Stimulated activated CD8-positive, alpha-beta memory T cell treated with anti-CD3 and anti-CD28 coated beads, Interleukin-12 subunit alpha, Interleukin-12 subunit beta, amount 100 ng/mL, for 4 hours (primary cell): ENCODE results near the gene FOXRED1.
"Not testable (repeated sequence)": the region's sequence is repeated elsewhere in the genome, so short reads cannot be mapped to it uniquely, and the experiment has no call there.

Experiments used
- DNase-seq: peaks from one replicate; pipeline ENCODE4 v3.0.0-alpha.2; 2020; ENCODE audit warnings: low read depth

Gene FOXRED1

GRCh38 chr11:126268708-126269579 lies at the start of gene FOXRED1, which contains the start of gene SRPRA:
FOXRED1 (plus strand) TSS chr11:126269154; CDS start chr11:126269207, 53 bp downstream.
SRPRA (minus strand) TSS chr11:126268895; CDS start chr11:126268804, 91 bp downstream.
- peak; percentile 100 for DNase-seq

GRCh38 chr11:126219547-126219946 lies 49.4 kb upstream of the FOXRED1 start:
- no peak for DNase-seq

- no peak for DNase-seq
Observed at GRCh38 chr11:126224647-126225294, 44.2 kb upstream of the FOXRED1 start.

GRCh38 chr11:126225295-126225665 lies 43.7 kb upstream of the FOXRED1 start:
- DNase-seq = no peak

- DNase-seq = no peak
Observed at GRCh38 chr11:126226334-126227084, 42.4 kb upstream of the FOXRED1 start.

GRCh38 chr11:126229858-126230540 lies 39.0 kb upstream of the FOXRED1 start:
- no peak for DNase-seq

GRCh38 chr11:126231725-126232459 lies 37.1 kb upstream of the FOXRED1 start:
- no peak for DNase-seq

- DNase-seq = no peak
Observed at GRCh38 chr11:126232683-126233082, 36.3 kb upstream of the FOXRED1 start.

GRCh38 chr11:126233391-126233790 lies 35.6 kb upstream of the FOXRED1 start:
- DNase-seq = no peak

GRCh38 chr11:126246636-126247035 lies 22.3 kb upstream of the FOXRED1 start:
- DNase-seq = no peak

- DNase-seq = no peak
Observed at GRCh38 chr11:126253265-126253664, 15.7 kb upstream of the FOXRED1 start.

- no peak for DNase-seq
Observed at GRCh38 chr11:126254819-126255218, 14.1 kb upstream of the FOXRED1 start.

- not testable (repeated sequence) for DNase-seq
Observed at GRCh38 chr11:126255507-126255906, 13.4 kb upstream of the FOXRED1 start.

GRCh38 chr11:126256216-126256615 lies 12.7 kb upstream of the FOXRED1 start:
- no peak for DNase-seq

GRCh38 chr11:126257144-126257543 lies 11.8 kb upstream of the FOXRED1 start:
- no peak for DNase-seq

- DNase-seq = no peak
Observed at GRCh38 chr11:126257764-126258163, 11.2 kb upstream of the FOXRED1 start.

- DNase-seq = no peak
Observed at GRCh38 chr11:126262216-126262615, 6.7 kb upstream of the FOXRED1 start.

- no peak for DNase-seq
Observed at GRCh38 chr11:126263489-126263888, 5.5 kb upstream of the FOXRED1 start.

GRCh38 chr11:126265811-126266210 lies 3.1 kb upstream of the FOXRED1 start:
- no peak for DNase-seq

- DNase-seq = no peak
Observed at GRCh38 chr11:126267650-126268049, 1.3 kb upstream of the FOXRED1 start.

GRCh38 chr11:126268361-126268707 lies 620 bp upstream of the FOXRED1 start:
- DNase-seq = no peak
